Endothelial cell (in vitro differentiated cells): ENCODE results near the gene IL1RL2. TPM values are rescaled to one million over a fixed set of nuclear protein-coding genes. Genes with fewer than 3 reads are reported as not detected.

Source experiments
- DNase-seq: peaks from one replicate; pipeline ENCODE4 v3.0.0; 2021; ENCODE audit warnings: low spot score
- H3K27ac Mint-ChIP-seq: one replicate; pipeline ENCODE4 v1.8.0; 2021; ENCODE audit warnings: mixed read lengths, inconsistent platforms; ENCODE audit not compliant: unreplicated experiment
- H3K27me3 Mint-ChIP-seq: one replicate; pipeline ENCODE4 v1.8.0; 2021; ENCODE audit warnings: mild to moderate bottlenecking, moderate library complexity, mixed read lengths, inconsistent platforms; ENCODE audit not compliant: unreplicated experiment
- H3K36me3 Mint-ChIP-seq: one replicate; pipeline ENCODE4 v1.8.0; 2021; ENCODE audit warnings: mild to moderate bottlenecking, low read depth, mixed read lengths, inconsistent platforms; ENCODE audit not compliant: unreplicated experiment
- H3K4me1 Mint-ChIP-seq: one replicate; pipeline ENCODE4 v1.8.0; 2021; ENCODE audit warnings: mild to moderate bottlenecking, mixed read lengths, inconsistent platforms; ENCODE audit not compliant: unreplicated experiment
- H3K4me3 Mint-ChIP-seq: one replicate; pipeline ENCODE4 v1.8.0; 2021; ENCODE audit warnings: mild to moderate bottlenecking, mixed read lengths, inconsistent platforms; ENCODE audit not compliant: unreplicated experiment
- H3K9me3 Mint-ChIP-seq: one replicate; pipeline ENCODE4 v1.8.0; 2021; ENCODE audit warnings: mixed read lengths, inconsistent platforms; ENCODE audit not compliant: unreplicated experiment
- CTCF ChIP-seq: fragments of 200-600 bp; sonication (generic); IDR thresholded peaks from one replicate; pipeline ENCODE4 v1.5.0; 2021; ENCODE audit warnings: antibody characterized with exemption; ENCODE audit not compliant: unreplicated experiment
- total RNA-seq: library from RNA; stranded (reverse); fragmentation: NEBNext Ultra II Directional; extraction: Animal tissue kit (Norgen Biotek cat#: 25700); gene quantifications from one replicate; pipeline ENCODE4 v1.2.1, GENCODE V29; 2021; ENCODE audit not compliant: unreplicated experiment

Gene IL1RL2
- total RNA-seq, 1 donor from 2014 or later, result not detected

- no peak overlapping the region for H3K27ac Mint-ChIP-seq
- DNase-seq, result no peak
- H3K4me1 Mint-ChIP-seq, result peaks cover 13% of the 10 kb centered on the region
- peaks cover 12% of the 10 kb centered on the region for H3K27me3 Mint-ChIP-seq
- H3K36me3 Mint-ChIP-seq, result no peaks in the 10 kb centered on the region
- no peaks in the 10 kb centered on the region for H3K9me3 Mint-ChIP-seq
- no peak overlapping the region for H3K4me3 Mint-ChIP-seq
- TF ChIP-seq CTCF, result no peak
These were observed 54.9 kb downstream of the IL1RL2 start for GRCh38 chr2:102241616-102242305.

GRCh38 chr2:102245266-102246151, 58.7 kb downstream of the IL1RL2 start:
- Mint-ChIP-seq H3K27me3 (peaks cover 6% of the 10 kb centered on the region), H3K4me3 (no peak overlapping the region), H3K9me3 (no peaks in the 10 kb centered on the region), H3K27ac (no peak overlapping the region), H3K36me3 (no peaks in the 10 kb centered on the region), H3K4me1 (peaks cover 10% of the 10 kb centered on the region)
- no peak for DNase-seq
- no peak for TF ChIP-seq CTCF

- Mint-ChIP-seq H3K36me3 (no peaks in the 10 kb centered on the region), H3K9me3 (no peaks in the 10 kb centered on the region), H3K4me3 (no peak overlapping the region), H3K27me3 (peaks cover 8% of the 10 kb centered on the region), H3K4me1 (peaks cover 4% of the 10 kb centered on the region), H3K27ac (no peak overlapping the region)
- DNase-seq, result no peak
- no peak for TF ChIP-seq CTCF
These were observed 63.5 kb downstream of the IL1RL2 start for GRCh38 chr2:102250278-102250821.

GRCh38 chr2:102251042-102251848, 64.4 kb downstream of the IL1RL2 start:
- H3K27me3 Mint-ChIP-seq, result peaks cover 5% of the 10 kb centered on the region
- no peaks in the 10 kb centered on the region for H3K9me3 Mint-ChIP-seq
- H3K36me3 Mint-ChIP-seq, result no peaks in the 10 kb centered on the region
- H3K27ac Mint-ChIP-seq, result no peak overlapping the region
- peak; percentile 87 for TF ChIP-seq CTCF
- H3K4me1 Mint-ChIP-seq, result peaks cover 4% of the 10 kb centered on the region
- H3K4me3 Mint-ChIP-seq, result peak overlapping the region; percentile 84
- DNase-seq, result peak; percentile 73
